Chondrocyte (in vitro differentiated cells): ENCODE measurements around the gene OR51V1. TPM values are rescaled to one million over a fixed set of nuclear protein-coding genes. Genes with fewer than 3 reads are reported as not detected.
"Not testable (repeated sequence)": the region's sequence is repeated elsewhere in the genome, so short reads cannot be mapped to it uniquely, and the experiment has no call there.

Experiments
- DNase-seq: peaks from one replicate; pipeline ENCODE4 v3.0.0; 2021; ENCODE audit warnings: mixed read lengths, low spot score
- H3K27ac Mint-ChIP-seq: one replicate; pipeline ENCODE4 v1.8.0; 2021; ENCODE audit warnings: mild to moderate bottlenecking, moderate library complexity, mixed read lengths; ENCODE audit not compliant: unreplicated experiment
- H3K27me3 Mint-ChIP-seq: 2 replicates; pipeline ENCODE4 v1.8.0; 2021; ENCODE audit warnings: low read depth, mixed read lengths
- H3K36me3 Mint-ChIP-seq: 2 replicates; pipeline ENCODE4 v1.8.0; 2021; ENCODE audit warnings: low read depth, mixed read lengths
- H3K4me1 Mint-ChIP-seq: 2 replicates; pipeline ENCODE4 v1.8.0; 2021; ENCODE audit warnings: low read depth, mild to moderate bottlenecking, mixed read lengths
- H3K4me3 Mint-ChIP-seq: one replicate; pipeline ENCODE4 v1.8.0; 2021; ENCODE audit warnings: mild to moderate bottlenecking, moderate library complexity, mixed read lengths; ENCODE audit not compliant: unreplicated experiment
- H3K9me3 Mint-ChIP-seq: 2 replicates; pipeline ENCODE4 v1.8.0; 2021; ENCODE audit warnings: low read depth, mixed read lengths
- CTCF ChIP-seq: fragments of 200-600 bp; sonication (generic); IDR thresholded peaks from 2 replicates; pipeline ENCODE4 v1.5.0; 2021; ENCODE audit warnings: antibody characterized with exemption, mild to moderate bottlenecking, moderate library complexity
- total RNA-seq: library from RNA; stranded (reverse); gene quantifications from 3 replicates; pipeline ENCODE4 v1.2.1, GENCODE V29; 2021

The OR51V1 gene
- total RNA-seq, 1 donor from 2014 or later: not detected

- no peak for DNase-seq
- Mint-ChIP-seq H3K36me3 (no peaks in the 10 kb centered on the region), H3K4me3 (no peak overlapping the region), H3K9me3 (no peaks in the 10 kb centered on the region), H3K27ac (no peak overlapping the region), H3K27me3 (peaks cover 8% of the 10 kb centered on the region), H3K4me1 (no peaks in the 10 kb centered on the region)
- no peak for TF ChIP-seq CTCF
These were observed 22.2 kb downstream of the OR51V1 start for GRCh38 chr11:5178046-5178837.

GRCh38 chr11:5174934-5175333 lies 25.5 kb downstream of the OR51V1 start:
- no peak for TF ChIP-seq CTCF
- no peak for DNase-seq
- H3K4me3 Mint-ChIP-seq: no peak overlapping the region
- no peaks in the 10 kb centered on the region for H3K9me3 Mint-ChIP-seq
- no peaks in the 10 kb centered on the region for H3K36me3 Mint-ChIP-seq
- no peaks in the 10 kb centered on the region for H3K4me1 Mint-ChIP-seq
- H3K27ac Mint-ChIP-seq: no peak overlapping the region
- peaks cover 5% of the 10 kb centered on the region for H3K27me3 Mint-ChIP-seq

GRCh38 chr11:5171856-5172255 lies 28.6 kb downstream of the OR51V1 start:
- TF ChIP-seq CTCF: no peak
- Mint-ChIP-seq H3K36me3 (no peaks in the 10 kb centered on the region), H3K27me3 (peaks cover 6% of the 10 kb centered on the region), H3K4me3 (no peak overlapping the region), H3K9me3 (no peaks in the 10 kb centered on the region), H3K4me1 (no peaks in the 10 kb centered on the region), H3K27ac (no peak overlapping the region)
- DNase-seq: no peak

- H3K36me3 Mint-ChIP-seq, H3K4me3 Mint-ChIP-seq, DNase-seq, H3K9me3 Mint-ChIP-seq, H3K27ac Mint-ChIP-seq, H3K4me1 Mint-ChIP-seq, H3K27me3 Mint-ChIP-seq: not testable (repeated sequence)
These were observed 34.6 kb downstream of the OR51V1 start for GRCh38 chr11:5165898-5166297.

- not testable (repeated sequence) for H3K4me1 Mint-ChIP-seq, DNase-seq, H3K27ac Mint-ChIP-seq, H3K9me3 Mint-ChIP-seq, H3K27me3 Mint-ChIP-seq, H3K36me3 Mint-ChIP-seq, H3K4me3 Mint-ChIP-seq
These were observed 35.7 kb downstream of the OR51V1 start for GRCh38 chr11:5164807-5165206.

- not testable (repeated sequence) for H3K27me3 Mint-ChIP-seq, H3K36me3 Mint-ChIP-seq
These were observed 39.4 kb downstream of the OR51V1 start for GRCh38 chr11:5161045-5161444.

GRCh38 chr11:5160217-5160616 lies 40.3 kb downstream of the OR51V1 start:
- H3K27me3 Mint-ChIP-seq, H3K36me3 Mint-ChIP-seq, H3K4me1 Mint-ChIP-seq, H3K9me3 Mint-ChIP-seq, H3K4me3 Mint-ChIP-seq, H3K27ac Mint-ChIP-seq, DNase-seq: not testable (repeated sequence)

More at GRCh38 chr11:5161045-5161444, 39.4 kb downstream of the OR51V1 start:
- H3K9me3 Mint-ChIP-seq, H3K27ac Mint-ChIP-seq, H3K4me3 Mint-ChIP-seq, H3K4me1 Mint-ChIP-seq, DNase-seq: not testable (repeated sequence)
